ENCODE measurements around the gene IFT88.

GRCh38 chr13:20528452-20528851, 38.5 kb upstream of the IFT88 start:
- no peak for TF ChIP-seq EP300 (IDR thresholded peaks at IDR 0.05)
- no peak for TF ChIP-seq CTCF (IDR thresholded peaks at IDR 0.05)
